ELF-1 (cell line): ENCODE data around the gene TCF7L2.
A peak's percentile ranks its signal among the peaks of the same experiment; 100 is the strongest.

ENCODE experiments used
- DNase-seq: peaks from one replicate; pipeline ENCODE4 v3.0.0-alpha.2; 2016; ENCODE audit warnings: low read depth, low spot score

TCF7L2 gene

DNA sequence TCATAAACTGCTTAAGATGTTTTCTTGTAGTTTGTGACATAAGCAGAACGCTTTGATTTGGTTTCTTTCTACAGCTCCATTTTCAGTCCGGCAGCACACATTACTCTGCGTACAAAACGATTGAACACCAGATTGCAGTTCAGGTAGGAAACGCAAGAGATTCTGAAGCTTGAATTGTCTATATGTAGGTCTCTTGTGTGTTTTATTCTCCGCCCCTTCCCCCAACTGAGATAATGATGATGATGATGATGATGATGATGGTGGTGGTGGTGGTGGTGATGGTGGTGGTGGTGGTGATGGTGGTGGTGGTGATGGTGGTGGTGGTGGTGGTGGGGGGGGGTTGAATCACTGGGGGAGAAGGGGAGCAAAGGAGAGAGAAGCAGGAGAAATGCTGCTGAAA is 14.4 kb downstream of the TCF7L2 start:
- no peak for DNase-seq

GRCh38 chr10:112966194-112966855 is 16.3 kb downstream of the TCF7L2 start:
- DNase-seq = peak; percentile 78

DNA sequence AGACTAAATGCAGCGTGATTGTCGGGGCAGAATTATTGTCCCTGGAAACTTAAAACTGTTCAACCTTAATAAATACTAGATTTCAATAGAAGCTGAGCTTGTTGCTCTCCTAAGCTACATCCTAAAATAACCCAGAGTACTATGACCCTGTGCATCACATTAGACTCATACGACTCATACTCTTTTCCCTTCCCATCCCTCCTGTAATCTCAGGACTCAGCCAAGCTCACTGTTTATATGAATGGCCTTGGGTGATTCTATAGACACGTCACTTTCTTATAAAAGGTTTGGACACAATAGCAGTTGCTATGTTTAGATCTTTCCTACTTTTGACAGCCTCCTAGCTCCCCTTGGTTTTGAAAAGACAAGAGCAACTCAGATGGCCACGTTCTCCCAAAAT is 17.2 kb downstream of the TCF7L2 start:
- DNase-seq = no peak

DNA sequence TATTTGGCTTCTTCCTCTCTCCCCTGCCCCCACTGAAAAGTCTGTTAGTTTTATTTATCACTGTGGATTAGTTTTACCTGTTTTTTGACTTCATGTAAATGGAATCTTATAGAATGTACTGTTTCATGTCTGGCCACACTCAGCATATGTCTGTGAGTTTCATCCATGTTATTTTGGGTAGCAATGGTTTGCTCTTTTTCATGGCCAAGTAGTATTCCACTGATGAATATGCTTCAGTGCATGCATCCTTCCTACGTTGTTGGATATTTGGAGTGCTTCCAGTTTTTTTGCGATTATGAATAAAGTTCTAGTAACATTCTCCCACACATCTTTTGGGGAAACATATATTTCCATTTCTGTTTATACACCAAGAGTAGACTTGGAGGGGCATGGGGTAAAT is 19.1 kb downstream of the TCF7L2 start:
- DNase-seq = no peak

- DNase-seq = peak; percentile 91
Measured at GRCh38 chr10:112969542-112969941, 19.5 kb downstream of the TCF7L2 start.

GRCh38 chr10:112970021-112970420 is 20.0 kb downstream of the TCF7L2 start:
- no peak for DNase-seq

DNA sequence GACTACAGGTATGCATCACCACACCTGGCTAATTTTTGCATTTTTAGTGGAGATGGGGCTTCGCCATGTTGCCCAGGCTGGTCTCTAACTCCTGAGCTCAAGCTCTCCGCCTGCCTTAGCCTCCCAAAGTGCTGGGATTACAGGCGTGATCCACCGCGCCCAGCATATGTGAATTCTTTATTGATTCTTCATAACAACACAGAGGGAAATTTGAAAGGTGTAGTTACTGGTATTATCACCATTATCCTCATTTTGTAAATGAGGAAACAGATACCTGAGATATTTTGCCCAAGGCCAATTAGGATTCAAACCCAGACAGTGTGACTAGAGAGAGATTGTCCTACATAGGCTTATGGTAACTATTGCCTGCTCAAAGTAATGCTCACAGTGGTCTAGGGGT is 22.6 kb downstream of the TCF7L2 start:
- no peak for DNase-seq

DNA sequence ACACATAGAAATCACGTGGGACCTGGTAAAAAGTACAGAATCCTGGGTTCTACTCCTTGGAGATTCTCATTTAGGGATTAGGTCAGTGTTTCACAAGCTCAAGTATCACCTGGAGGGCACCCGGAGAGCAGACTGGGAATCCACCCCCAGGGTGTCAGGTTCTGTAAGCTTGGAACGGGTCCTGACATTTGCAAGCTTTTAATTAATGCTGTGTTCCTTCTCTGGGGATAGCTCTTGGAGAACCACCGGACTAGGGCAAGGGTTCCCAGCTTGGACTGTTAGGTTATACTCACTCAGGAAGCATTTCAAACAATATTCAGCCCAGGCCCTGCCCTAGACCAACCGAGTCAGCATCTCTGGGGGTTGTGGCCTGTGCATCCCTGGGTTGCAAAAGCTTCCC is 23.0 kb downstream of the TCF7L2 start:
- DNase-seq = no peak

DNA sequence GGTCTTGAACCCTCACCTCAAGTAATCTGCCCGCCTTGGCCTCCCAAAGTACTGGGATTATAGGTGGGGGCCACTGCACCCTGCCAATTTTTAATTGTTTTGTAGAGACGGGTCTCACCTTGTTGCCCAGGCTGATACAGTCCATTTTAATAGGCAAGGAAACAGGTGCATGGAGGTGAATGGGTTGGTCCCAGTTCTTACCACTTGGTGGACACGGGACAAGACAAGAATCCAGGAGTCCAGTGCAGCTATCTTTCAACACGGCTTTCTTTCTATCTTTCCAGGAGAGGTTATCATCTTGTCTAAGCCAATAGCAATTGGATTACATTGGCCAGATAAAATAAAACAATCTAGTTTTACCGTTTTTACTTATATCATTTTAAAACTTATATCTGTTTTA is 23.8 kb downstream of the TCF7L2 start:
- DNase-seq = no peak

GRCh38 chr10:112977426-112977898 is 27.4 kb downstream of the TCF7L2 start:
- DNase-seq = no peak

- no peak for DNase-seq
Measured at GRCh38 chr10:112979927-112980326, 29.9 kb downstream of the TCF7L2 start.

GRCh38 chr10:112980937-112981336 is 30.9 kb downstream of the TCF7L2 start:
- DNase-seq = no peak

- DNase-seq = no peak
Measured at GRCh38 chr10:112981553-112981952, 31.5 kb downstream of the TCF7L2 start.

DNA sequence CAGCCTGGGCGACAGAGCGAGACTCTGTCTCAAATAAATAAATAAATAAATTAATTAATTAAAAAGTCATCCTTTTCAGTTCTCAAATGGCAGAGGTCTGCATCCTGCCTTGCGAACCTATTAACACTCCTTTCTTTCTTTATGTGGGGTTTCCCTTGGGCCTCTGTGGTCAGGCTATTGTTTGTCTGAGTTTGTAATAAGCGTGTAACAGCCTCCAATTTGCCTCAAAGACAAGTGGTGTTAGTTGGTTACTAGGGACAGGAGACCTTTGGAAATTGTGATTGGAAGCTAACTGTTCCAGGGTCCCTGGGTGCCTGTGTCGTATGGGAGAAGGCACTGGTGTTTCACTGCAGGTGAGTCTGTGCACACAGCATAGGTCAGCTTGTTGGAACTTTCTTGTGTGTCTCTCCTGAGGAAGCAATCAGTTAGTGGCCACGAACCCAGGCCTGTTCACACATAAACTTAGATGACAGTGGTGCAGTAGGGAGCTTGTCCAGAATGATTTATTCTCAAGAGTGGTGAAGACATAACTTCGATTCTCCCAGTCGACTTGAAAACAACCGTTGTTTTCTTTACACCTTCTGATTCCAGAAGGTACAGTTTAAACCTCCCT is 33.5 kb downstream of the TCF7L2 start:
- peak; percentile 27 for DNase-seq

- DNase-seq = peak; percentile 31
Measured at GRCh38 chr10:112984756-112985155, 34.7 kb downstream of the TCF7L2 start.

- no peak for DNase-seq
Measured at GRCh38 chr10:112985690-112986543, 35.9 kb downstream of the TCF7L2 start.

GRCh38 chr10:112986544-112987190 is 36.6 kb downstream of the TCF7L2 start:
- no peak for DNase-seq

GRCh38 chr10:112988839-112989406 is 38.9 kb downstream of the TCF7L2 start:
- DNase-seq = peak; percentile 47

DNA sequence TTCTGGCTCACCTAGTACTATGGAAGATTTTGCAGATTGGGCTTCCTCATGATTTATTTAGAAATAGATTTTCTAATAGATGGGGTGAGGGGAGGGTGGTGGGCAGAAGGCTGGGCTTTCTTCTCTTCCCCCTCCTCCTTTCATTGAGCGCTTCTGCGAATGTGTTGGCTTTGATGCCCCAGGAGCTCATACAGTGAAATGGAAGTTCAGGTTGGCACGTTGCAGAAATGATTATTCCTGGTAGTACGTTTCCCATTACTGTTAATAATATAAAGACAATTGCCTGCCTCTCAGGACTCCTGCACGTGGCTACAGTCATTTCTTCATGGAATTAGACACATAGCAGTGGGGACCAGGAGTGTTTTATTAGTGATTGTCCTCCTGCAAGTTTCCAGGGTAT is 39.8 kb downstream of the TCF7L2 start:
- DNase-seq = no peak

DNA sequence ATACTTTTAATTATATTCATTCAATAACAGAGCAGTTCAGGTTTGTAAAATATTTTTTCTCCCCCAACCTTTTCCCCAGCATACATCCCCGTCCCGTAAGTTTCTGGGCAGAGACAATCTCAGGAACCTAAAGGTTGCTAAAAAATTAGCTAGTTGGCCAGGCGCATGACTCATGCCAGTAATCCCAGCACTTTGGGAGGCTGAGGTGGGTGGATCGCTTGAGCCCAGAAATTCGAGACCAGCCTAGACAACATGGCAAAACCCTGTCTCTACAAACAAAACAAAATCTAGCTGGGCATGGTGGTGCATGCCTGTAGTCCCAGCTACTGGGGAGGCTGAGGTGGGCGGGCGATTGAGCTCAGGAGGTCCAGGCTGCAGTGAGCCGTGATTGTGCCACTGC is 40.2 kb downstream of the TCF7L2 start:
- DNase-seq = no peak

DNA sequence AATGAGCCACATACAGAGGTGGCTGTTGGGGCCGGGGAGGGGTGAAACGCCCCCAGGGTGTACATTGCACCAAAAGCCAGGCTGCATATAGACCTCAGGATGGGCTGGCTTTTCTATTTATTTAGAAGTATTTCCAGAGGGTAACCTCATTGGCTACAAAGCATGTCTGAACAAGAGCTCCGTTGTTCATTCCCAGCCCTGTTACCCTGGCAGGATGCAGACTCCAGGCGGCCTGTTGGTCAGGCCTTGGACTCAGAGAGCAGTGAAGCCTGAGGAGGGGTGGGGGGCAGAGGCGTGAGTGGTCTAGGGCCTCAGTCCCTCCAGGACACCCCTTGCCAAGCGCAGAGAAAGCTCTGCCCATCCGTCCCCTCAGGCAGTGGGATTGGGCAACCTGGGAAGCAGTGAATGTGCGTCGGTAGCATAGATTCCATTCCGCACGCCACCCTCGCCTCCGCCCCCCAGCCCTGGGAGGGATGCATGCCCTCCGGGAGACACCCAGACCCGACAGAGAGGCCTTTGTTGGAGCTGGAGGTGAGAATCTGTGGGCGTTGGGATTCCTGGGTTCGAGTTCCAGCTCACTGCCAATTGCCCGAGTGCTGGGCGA is 41.9 kb downstream of the TCF7L2 start:
- peak; percentile 76 for DNase-seq
